ENCODE data around the gene SORBS2.

DNA sequence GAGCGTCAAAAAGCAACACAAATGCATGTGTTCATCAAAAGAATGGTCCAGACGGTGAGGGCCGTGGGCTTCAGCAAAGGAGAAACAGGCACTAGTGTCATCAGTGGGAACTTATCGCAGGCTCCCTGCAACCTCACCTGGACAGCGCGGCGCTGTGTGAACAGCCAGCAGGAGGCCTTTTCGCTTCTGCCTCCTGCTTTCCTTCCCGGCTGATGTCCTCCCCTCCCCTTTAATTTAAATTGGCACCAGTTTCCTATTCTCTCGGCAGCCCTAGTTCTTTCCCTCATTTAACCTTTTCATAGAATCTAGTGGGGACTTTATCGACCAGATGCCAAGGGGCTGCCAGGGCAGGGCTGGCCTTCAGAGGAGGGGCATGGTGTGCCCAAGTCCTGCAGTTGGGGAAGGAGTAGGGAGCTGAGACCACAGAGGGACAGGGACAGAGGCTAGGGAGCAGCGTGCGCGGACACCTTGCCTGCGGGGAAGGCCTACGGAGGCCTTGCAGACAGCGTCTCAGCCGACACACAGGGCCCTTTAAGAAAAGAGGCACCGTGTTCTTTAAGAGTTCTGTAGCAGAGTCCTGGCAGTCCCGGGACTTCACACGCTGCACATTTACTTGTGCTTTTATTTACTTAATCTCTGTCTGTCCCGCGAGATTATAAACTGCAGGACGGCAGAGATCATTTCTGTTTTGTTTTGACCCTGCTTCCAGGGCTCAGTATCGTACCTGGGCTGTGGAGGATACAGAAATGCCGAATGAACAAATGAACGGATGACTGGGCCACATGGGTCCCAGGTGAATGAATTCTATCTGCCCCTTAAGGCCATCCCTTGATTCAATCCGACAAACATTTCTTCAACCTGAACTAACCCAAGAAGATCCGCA is 8.4 kb upstream of the SORBS2 start:
- no peak for TF ChIP-seq RAD21 (conservative IDR thresholded peaks at IDR 0.05)
- TF ChIP-seq, protein P1, sequence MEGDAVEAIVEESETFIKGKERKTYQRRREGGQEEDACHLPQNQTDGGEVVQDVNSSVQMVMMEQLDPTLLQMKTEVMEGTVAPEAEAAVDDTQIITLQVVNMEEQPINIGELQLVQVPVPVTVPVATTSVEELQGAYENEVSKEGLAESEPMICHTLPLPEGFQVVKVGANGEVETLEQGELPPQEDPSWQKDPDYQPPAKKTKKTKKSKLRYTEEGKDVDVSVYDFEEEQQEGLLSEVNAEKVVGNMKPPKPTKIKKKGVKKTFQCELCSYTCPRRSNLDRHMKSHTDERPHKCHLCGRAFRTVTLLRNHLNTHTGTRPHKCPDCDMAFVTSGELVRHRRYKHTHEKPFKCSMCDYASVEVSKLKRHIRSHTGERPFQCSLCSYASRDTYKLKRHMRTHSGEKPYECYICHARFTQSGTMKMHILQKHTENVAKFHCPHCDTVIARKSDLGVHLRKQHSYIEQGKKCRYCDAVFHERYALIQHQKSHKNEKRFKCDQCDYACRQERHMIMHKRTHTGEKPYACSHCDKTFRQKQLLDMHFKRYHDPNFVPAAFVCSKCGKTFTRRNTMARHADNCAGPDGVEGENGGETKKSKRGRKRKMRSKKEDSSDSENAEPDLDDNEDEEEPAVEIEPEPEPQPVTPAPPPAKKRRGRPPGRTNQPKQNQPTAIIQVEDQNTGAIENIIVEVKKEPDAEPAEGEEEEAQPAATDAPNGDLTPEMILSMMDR (IDR thresholded peaks at IDR 0.05; ENCODE audit: poor library complexity, severe bottlenecking): no peak
- no peak for TF ChIP-seq EZH2 (IDR thresholded peaks at IDR 0.05; ENCODE audit: borderline replicate concordance, insufficient read depth, low read length, poor library complexity, severe bottlenecking)
- no peak for TF ChIP-seq REST (IDR thresholded peaks at IDR 0.05; ENCODE audit: borderline replicate concordance)
- TF ChIP-seq POLR2AphosphoS5 (IDR thresholded peaks at IDR 0.05): no peak
- no peak for TF ChIP-seq TAF1 (IDR thresholded peaks at IDR 0.05; ENCODE audit: low read depth)
- TF ChIP-seq EP300 (conservative IDR thresholded peaks at IDR 0.05; ENCODE audit: poor library complexity, severe bottlenecking): no peak
- no peak for TF ChIP-seq SMC3 (conservative IDR thresholded peaks at IDR 0.05; ENCODE audit: poor library complexity)
- no peak for TF ChIP-seq MXI1 (conservative IDR thresholded peaks at IDR 0.05; ENCODE audit: poor library complexity, severe bottlenecking)
